Activated CD4-positive, alpha-beta memory T cell treated with anti-CD3 and anti-CD28 coated beads for 36 hours (primary cell): ENCODE results near the gene CA10. TPM values are rescaled to one million over a fixed set of nuclear protein-coding genes. Genes with fewer than 3 reads are reported as not detected.

Experiments used
- CTCF ChIA-PET: fragments of 350-600 bp; sonication (Branson Sonifier 250); formaldehyde crosslinking; loops from one replicate; lab custom pipeline; 2021; ENCODE audit warnings: antibody characterized with exemption, inconsistent platforms; lab: Charles Lee
- POLR2A ChIA-PET: fragments of 350-600 bp; sonication (Branson Sonifier 250); formaldehyde crosslinking; loops from one replicate; lab custom pipeline; 2021; ENCODE audit warnings: antibody characterized with exemption; lab: Charles Lee
- DNase-seq: peaks from one replicate; pipeline ENCODE4 v3.0.0-alpha.2; 2020
- H3K27ac Mint-ChIP-seq: one replicate; pipeline ENCODE4 v1.8.0; 2021; ENCODE audit warnings: mixed read lengths
- H3K27me3 Mint-ChIP-seq: one replicate; pipeline ENCODE4 v1.8.0; 2021; ENCODE audit warnings: mixed read lengths
- H3K36me3 Mint-ChIP-seq: one replicate; pipeline ENCODE4 v1.8.0; 2021; ENCODE audit warnings: mixed read lengths
- H3K4me1 Mint-ChIP-seq: one replicate; pipeline ENCODE4 v1.8.0; 2021; ENCODE audit warnings: low read depth, mixed read lengths
- H3K4me3 Mint-ChIP-seq: one replicate; pipeline ENCODE4 v1.8.0; 2021; ENCODE audit warnings: mild to moderate bottlenecking, mixed read lengths
- H3K9me3 Mint-ChIP-seq: one replicate; pipeline ENCODE4 v1.8.0; 2021; ENCODE audit warnings: mixed read lengths
- intact Hi-C: fragments of 100-400 bp; cut with micrococcal nuclease; formaldehyde crosslinking; loops from one replicate; pipeline ENCODE4 v1.15.1; 2023
- total RNA-seq, 2 experiments: library from RNA; stranded (reverse); gene quantifications; one replicate each; pipeline ENCODE4 v1.2.3, GENCODE V29; 2021

The CA10 gene
- total RNA-seq, 2 experiments from 2014 or later, result not detected

GRCh38 chr17:51921500-51921899, 237.0 kb downstream of the CA10 start:
- H3K4me3 Mint-ChIP-seq, result no peak overlapping the region
- no peaks in the 10 kb centered on the region for H3K36me3 Mint-ChIP-seq
- ChIA-PET POLR2A (no interaction called here), CTCF (interaction anchor here (0.8 kb wide), 1 partner anchor 626 kb away, joined by 3 read pairs; no protein-coding TSS in a partner anchor)
- no peak overlapping the region for H3K27ac Mint-ChIP-seq
- H3K9me3 Mint-ChIP-seq, result no peaks in the 10 kb centered on the region
- H3K27me3 Mint-ChIP-seq, result peaks cover 7% of the 10 kb centered on the region
- no peak for DNase-seq
- intact Hi-C loops, result no loop called here
- H3K4me1 Mint-ChIP-seq, result no peaks in the 10 kb centered on the region

- ChIA-PET CTCF (no interaction called here), POLR2A (no interaction called here)
- intact Hi-C loops, result no loop called here
- no peak overlapping the region for H3K4me3 Mint-ChIP-seq
- H3K27me3 Mint-ChIP-seq, result no peaks in the 10 kb centered on the region
- no peak for DNase-seq
- H3K27ac Mint-ChIP-seq, result no peak overlapping the region
- no peaks in the 10 kb centered on the region for H3K4me1 Mint-ChIP-seq
- H3K9me3 Mint-ChIP-seq, result no peaks in the 10 kb centered on the region
- no peaks in the 10 kb centered on the region for H3K36me3 Mint-ChIP-seq
Observed at GRCh38 chr17:51914577-51914976, 243.9 kb downstream of the CA10 start.

- H3K27me3 Mint-ChIP-seq, result no peaks in the 10 kb centered on the region
- H3K36me3 Mint-ChIP-seq, result no peaks in the 10 kb centered on the region
- H3K9me3 Mint-ChIP-seq, result no peaks in the 10 kb centered on the region
- no peak overlapping the region for H3K27ac Mint-ChIP-seq
- POLR2A ChIA-PET, result no interaction called here
- no peaks in the 10 kb centered on the region for H3K4me1 Mint-ChIP-seq
- no peak for DNase-seq
- H3K4me3 Mint-ChIP-seq, result no peak overlapping the region
- intact Hi-C loops, result no loop called here
- CTCF ChIA-PET, result no interaction called here
Observed at GRCh38 chr17:51913491-51914205, 244.9 kb downstream of the CA10 start.

GRCh38 chr17:51912939-51913338, 245.6 kb downstream of the CA10 start:
- Mint-ChIP-seq H3K4me1 (no peaks in the 10 kb centered on the region), H3K36me3 (no peaks in the 10 kb centered on the region), H3K9me3 (no peaks in the 10 kb centered on the region), H3K4me3 (no peak overlapping the region), H3K27me3 (no peaks in the 10 kb centered on the region), H3K27ac (no peak overlapping the region)
- ChIA-PET CTCF (no interaction called here), POLR2A (no interaction called here)
- DNase-seq, result no peak
- intact Hi-C loops, result no loop called here

- Mint-ChIP-seq H3K27ac (no peak overlapping the region), H3K4me1 (no peaks in the 10 kb centered on the region), H3K4me3 (no peak overlapping the region), H3K27me3 (no peaks in the 10 kb centered on the region), H3K9me3 (no peaks in the 10 kb centered on the region), H3K36me3 (no peaks in the 10 kb centered on the region)
- no peak for DNase-seq
- ChIA-PET POLR2A (no interaction called here), CTCF (no interaction called here)
- intact Hi-C loops, result no loop called here
Observed at GRCh38 chr17:51911237-51911636, 247.3 kb downstream of the CA10 start.

GRCh38 chr17:51909971-51910370, 248.5 kb downstream of the CA10 start:
- DNase-seq, result no peak
- Mint-ChIP-seq H3K36me3 (no peaks in the 10 kb centered on the region), H3K27ac (no peak overlapping the region), H3K4me3 (no peak overlapping the region), H3K9me3 (no peaks in the 10 kb centered on the region), H3K4me1 (no peaks in the 10 kb centered on the region), H3K27me3 (no peaks in the 10 kb centered on the region)
- ChIA-PET CTCF (no interaction called here), POLR2A (no interaction called here)
- intact Hi-C loops, result no loop called here

- H3K27me3 Mint-ChIP-seq, result no peaks in the 10 kb centered on the region
- H3K27ac Mint-ChIP-seq, result no peak overlapping the region
- H3K4me3 Mint-ChIP-seq, result no peak overlapping the region
- DNase-seq, result no peak
- H3K36me3 Mint-ChIP-seq, result no peaks in the 10 kb centered on the region
- no peaks in the 10 kb centered on the region for H3K9me3 Mint-ChIP-seq
- CTCF ChIA-PET, result interaction anchor here (0.7 kb wide), 1 partner anchor 134 kb away, joined by 3 read pairs; no protein-coding TSS in a partner anchor
- intact Hi-C loops, result no loop called here
- no peaks in the 10 kb centered on the region for H3K4me1 Mint-ChIP-seq
- POLR2A ChIA-PET, result no interaction called here
Observed at GRCh38 chr17:51908841-51909537, 249.5 kb downstream of the CA10 start.

- H3K36me3 Mint-ChIP-seq, result no peaks in the 10 kb centered on the region
- H3K27me3 Mint-ChIP-seq, result peaks cover 3% of the 10 kb centered on the region
- ChIA-PET POLR2A (no interaction called here), CTCF (no interaction called here)
- H3K4me1 Mint-ChIP-seq, result no peaks in the 10 kb centered on the region
- DNase-seq, result no peak
- intact Hi-C loops, result no loop called here
- no peak overlapping the region for H3K4me3 Mint-ChIP-seq
- H3K9me3 Mint-ChIP-seq, result no peaks in the 10 kb centered on the region
- H3K27ac Mint-ChIP-seq, result no peak overlapping the region
Observed at GRCh38 chr17:51907041-51907440, 251.5 kb downstream of the CA10 start.

- intact Hi-C loops, result no loop called here
- ChIA-PET POLR2A (no interaction called here), CTCF (no interaction called here)
- H3K36me3 Mint-ChIP-seq, result no peaks in the 10 kb centered on the region
- no peak overlapping the region for H3K27ac Mint-ChIP-seq
- H3K4me3 Mint-ChIP-seq, result no peak overlapping the region
- H3K27me3 Mint-ChIP-seq, result peaks cover 5% of the 10 kb centered on the region
- no peak for DNase-seq
- H3K4me1 Mint-ChIP-seq, result no peaks in the 10 kb centered on the region
- no peaks in the 10 kb centered on the region for H3K9me3 Mint-ChIP-seq
Observed at GRCh38 chr17:51904379-51904778, 254.1 kb downstream of the CA10 start.

GRCh38 chr17:51901242-51901641, 257.3 kb downstream of the CA10 start:
- CTCF ChIA-PET, result no interaction called here
- Mint-ChIP-seq H3K9me3 (no peaks in the 10 kb centered on the region), H3K4me1 (no peaks in the 10 kb centered on the region)

GRCh38 chr17:51891936-51892335, 266.6 kb downstream of the CA10 start:
- Mint-ChIP-seq H3K36me3 (no peaks in the 10 kb centered on the region), H3K4me1 (no peaks in the 10 kb centered on the region), H3K27ac (no peak overlapping the region), H3K4me3 (no peak overlapping the region), H3K27me3 (no peaks in the 10 kb centered on the region), H3K9me3 (no peaks in the 10 kb centered on the region)
- ChIA-PET CTCF (no interaction called here), POLR2A (no interaction called here)
- intact Hi-C loops, result no loop called here
- DNase-seq, result no peak

More at GRCh38 chr17:51901242-51901641, 257.3 kb downstream of the CA10 start:
- intact Hi-C loops, result no loop called here
- H3K4me3 Mint-ChIP-seq, result no peak overlapping the region
- peaks cover 5% of the 10 kb centered on the region for H3K27me3 Mint-ChIP-seq
- H3K27ac Mint-ChIP-seq, result no peak overlapping the region
- H3K36me3 Mint-ChIP-seq, result no peaks in the 10 kb centered on the region
- POLR2A ChIA-PET, result no interaction called here
- DNase-seq, result no peak

GRCh38 chr17:51890710-51891109, 267.8 kb downstream of the CA10 start:
- Mint-ChIP-seq H3K36me3 (no peaks in the 10 kb centered on the region), H3K27ac (no peak overlapping the region), H3K4me1 (no peaks in the 10 kb centered on the region), H3K4me3 (no peak overlapping the region), H3K9me3 (no peaks in the 10 kb centered on the region), H3K27me3 (no peaks in the 10 kb centered on the region)
- DNase-seq, result no peak
- POLR2A ChIA-PET, result no interaction called here
- CTCF ChIA-PET, result no interaction called here
- intact Hi-C loops, result no loop called here

- H3K36me3 Mint-ChIP-seq, result no peaks in the 10 kb centered on the region
- no peaks in the 10 kb centered on the region for H3K27me3 Mint-ChIP-seq
- no peaks in the 10 kb centered on the region for H3K9me3 Mint-ChIP-seq
- intact Hi-C loops, result no loop called here
- no peak overlapping the region for H3K4me3 Mint-ChIP-seq
- no peak overlapping the region for H3K27ac Mint-ChIP-seq
- H3K4me1 Mint-ChIP-seq, result no peaks in the 10 kb centered on the region
- CTCF ChIA-PET, result no interaction called here
- POLR2A ChIA-PET, result no interaction called here
- no peak for DNase-seq
Observed at GRCh38 chr17:51888816-51889215, 269.7 kb downstream of the CA10 start.
